PC-9 (cell line): ENCODE results near the gene ACTR5. TPM values are rescaled to one million over a fixed set of nuclear protein-coding genes. Genes with fewer than 3 reads are reported as not detected.

ENCODE experiments used
- BruUV-seq: library from RNA; stranded (reverse); fragments of 400-500 nt; replicated peaks from 2 replicates; lab custom pipeline; 2021; lab: Mats Ljungman, UMichigan
- CTCF ChIA-PET: fragments of 300-600 bp; sonication (Branson Sonifier 250); formaldehyde crosslinking; loops from one replicate; lab custom pipeline; 2022; ENCODE audit warnings: antibody characterized with exemption; lab: Charles Lee
- POLR2A ChIA-PET: fragments of 300-600 bp; sonication (Branson Sonifier 250); formaldehyde crosslinking; loops from one replicate; lab custom pipeline; 2022; ENCODE audit warnings: antibody characterized with exemption; ENCODE audit not compliant: unreplicated experiment; lab: Charles Lee
- DNase-seq, 2 experiments: peaks; one replicate each; pipeline versions ENCODE4 v3.0.0 to v3.0.0-alpha.2; 2015 to 2022; ENCODE audit warnings: mixed read lengths in 1 of 2
- H2AFZ ChIP-seq: fragments of 200-600 bp; sonication (generic); 2 replicates; pipeline ENCODE4 v1.8.1; 2017; ENCODE audit warnings: antibody characterized with exemption
- H3F3A ChIP-seq: fragments of 200-600 bp; sonication (generic); 2 replicates; pipeline ENCODE4 v1.8.1; 2017; ENCODE audit warnings: antibody characterized with exemption, mild to moderate bottlenecking, low read depth; ENCODE audit not compliant: insufficient read depth
- H3K27ac ChIP-seq: fragments of 200-600 bp; sonication (generic); 2 replicates; pipeline ENCODE4 v1.6.1; 2016; ENCODE audit warnings: mixed run types
- H3K27me3 ChIP-seq: fragments of 200-600 bp; sonication (generic); 2 replicates; pipeline ENCODE4 v1.6.1; 2016; ENCODE audit warnings: low read depth, mixed run types; ENCODE audit not compliant: insufficient read depth
- H3K36me3 ChIP-seq: fragments of 200-600 bp; sonication (generic); 2 replicates; pipeline ENCODE4 v1.6.1; 2016; ENCODE audit warnings: low read depth, mixed run types
- H3K4me1 ChIP-seq: fragments of 200-600 bp; sonication (generic); replicated peaks from 2 replicates; pipeline ENCODE4 v1.6.1; 2016; ENCODE audit warnings: mixed run types; ENCODE audit not compliant: insufficient read depth
- H3K4me2 ChIP-seq: fragments of 200-600 bp; sonication (generic); 2 replicates; pipeline ENCODE4 v1.6.1; 2017; ENCODE audit warnings: mixed run types
- H3K4me3 ChIP-seq: fragments of 200-600 bp; sonication (generic); 2 replicates; pipeline ENCODE4 v1.6.1; 2016; ENCODE audit warnings: mixed run types
- H3K79me2 ChIP-seq: fragments of 200-600 bp; sonication (generic); 2 replicates; pipeline ENCODE4 v1.6.1; 2017; ENCODE audit warnings: low read depth, mixed run types
- H3K9me2 ChIP-seq: fragments of 200-600 bp; sonication (generic); 2 replicates; pipeline ENCODE4 v1.8.1; 2017; ENCODE audit warnings: mild to moderate bottlenecking; ENCODE audit not compliant: insufficient read depth
- H3K9me3 ChIP-seq: fragments of 200-600 bp; sonication (generic); 2 replicates; pipeline ENCODE4 v1.8.1; 2016; ENCODE audit warnings: low read depth; ENCODE audit not compliant: insufficient read depth
- H4K20me1 ChIP-seq: fragments of 200-600 bp; sonication (generic); 2 replicates; pipeline ENCODE4 v1.8.1; 2017; ENCODE audit not compliant: insufficient read depth
- CTCF ChIP-seq: fragments of 200-600 bp; sonication (generic); conservative IDR thresholded peaks from 2 replicates; pipeline ENCODE4 v1.6.1; 2017; ENCODE audit warnings: mixed run types, antibody characterized with exemption, mild to moderate bottlenecking, moderate library complexity
- EZH2 ChIP-seq: fragments of 200-600 bp; sonication (generic); IDR thresholded peaks from 2 replicates; pipeline ENCODE4 v1.8.0; 2017; ENCODE audit warnings: antibody characterized with exemption, low read depth
- intact Hi-C: fragments of 100-400 bp; cut with micrococcal nuclease; formaldehyde crosslinking; loops from one replicate; pipeline ENCODE4 v1.10.0; 2022; ENCODE audit not compliant: unreplicated experiment
- total RNA-seq: library from RNA; stranded (reverse); gene quantifications from 2 replicates; pipeline ENCODE4 v1.2.3, GENCODE V29; 2021

The ACTR5 gene
- total RNA-seq, 1 experiment from 2014 or later: 7.8 TPM

- Histone ChIP-seq H3K27me3 (no peaks in the 10 kb centered on the region), H4K20me1 (no peaks in the 10 kb centered on the region), H3K4me2 (no peak overlapping the region), H3K9me2 (no peaks in the 10 kb centered on the region), H3K4me1 (peaks cover 17% of the 10 kb centered on the region), H3K4me3 (no peak overlapping the region), H3K36me3 (no peaks in the 10 kb centered on the region), H3K9me3 (no peaks in the 10 kb centered on the region), H3K79me2 (no peaks in the 10 kb centered on the region), H2AFZ (no peak overlapping the region), H3F3A (peaks cover 10% of the 10 kb centered on the region), H3K27ac (no peak overlapping the region)
- CTCF ChIA-PET: no interaction called here
- BruUV-seq: no TSS peak
- POLR2A ChIA-PET: interaction anchor here (0.7 kb wide), 1 partner anchor 436 kb away, joined by 4 read pairs; no protein-coding TSS in a partner anchor
- intact Hi-C loops: no loop called here
- no peak for DNase-seq
- TF ChIP-seq CTCF: no peak
- TF ChIP-seq EZH2: no peak
Measured at GRCh38 chr20:38787870-38788269, 39.6 kb downstream of the ACTR5 start.

DNA sequence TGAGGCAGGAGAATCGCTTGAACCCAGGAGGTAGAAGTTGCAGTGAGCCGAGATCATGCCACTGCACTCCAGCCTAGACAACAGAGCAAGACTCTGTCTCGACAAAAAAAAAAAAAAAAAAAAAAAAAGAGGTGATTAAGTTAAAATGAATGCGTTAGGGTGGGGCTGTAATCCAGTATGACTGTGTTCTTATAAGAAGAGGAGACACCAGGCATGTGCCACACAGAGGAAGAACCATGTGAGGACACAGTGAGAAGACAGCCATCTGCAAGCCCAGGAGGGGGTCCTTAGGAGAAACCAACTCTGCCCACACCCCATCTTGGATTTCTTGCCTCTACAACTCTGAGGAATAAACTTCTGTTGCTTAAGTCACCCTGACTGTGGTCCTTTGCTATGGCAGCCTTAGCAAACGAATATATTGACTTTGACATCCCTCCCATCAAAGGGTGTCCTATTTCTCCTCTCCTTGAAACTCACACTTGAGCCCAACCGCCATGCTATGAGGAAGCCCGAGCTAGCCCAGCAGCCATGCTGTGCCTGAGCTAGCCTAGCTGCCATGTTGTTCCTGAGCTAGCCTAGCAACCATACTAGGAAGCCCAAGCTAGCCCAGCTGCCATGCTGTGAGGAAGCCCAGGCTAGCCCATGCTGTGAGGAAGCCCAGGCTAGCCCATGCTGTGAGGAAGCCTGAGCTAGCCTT is 41.4 kb downstream of the ACTR5 start:
- TF ChIP-seq CTCF (no peak), EZH2 (no peak)
- Histone ChIP-seq H3K36me3 (no peaks in the 10 kb centered on the region), H2AFZ (no peak overlapping the region), H3K4me1 (peaks cover 17% of the 10 kb centered on the region), H3K9me3 (no peaks in the 10 kb centered on the region), H3F3A (peaks cover 10% of the 10 kb centered on the region), H3K4me3 (no peak overlapping the region), H3K27me3 (no peaks in the 10 kb centered on the region), H3K9me2 (no peaks in the 10 kb centered on the region), H3K79me2 (no peaks in the 10 kb centered on the region), H4K20me1 (no peaks in the 10 kb centered on the region), H3K4me2 (peak overlapping the region; percentile 65), H3K27ac (peak overlapping the region; percentile 67)
- BruUV-seq: TSS peak; percentile 98
- DNase-seq: peak; percentile 56 to 84
- ChIA-PET CTCF (interaction anchor here (0.7 to 0.9 kb wide), 3 partner anchors 11 to 527 kb away, joined by 3 read pairs; no protein-coding TSS in a partner anchor), POLR2A (interaction anchor here (0.6 to 0.9 kb wide), 2 partner anchors 149 to 190 kb away, joined by 3 to 7 read pairs; no protein-coding TSS in a partner anchor)
- intact Hi-C loops: loop anchor here (1.0 to 5.0 kb wide), 3 partner anchors 38 to 143 kb away; partner anchors contain the start of gene ACTR5

DNA sequence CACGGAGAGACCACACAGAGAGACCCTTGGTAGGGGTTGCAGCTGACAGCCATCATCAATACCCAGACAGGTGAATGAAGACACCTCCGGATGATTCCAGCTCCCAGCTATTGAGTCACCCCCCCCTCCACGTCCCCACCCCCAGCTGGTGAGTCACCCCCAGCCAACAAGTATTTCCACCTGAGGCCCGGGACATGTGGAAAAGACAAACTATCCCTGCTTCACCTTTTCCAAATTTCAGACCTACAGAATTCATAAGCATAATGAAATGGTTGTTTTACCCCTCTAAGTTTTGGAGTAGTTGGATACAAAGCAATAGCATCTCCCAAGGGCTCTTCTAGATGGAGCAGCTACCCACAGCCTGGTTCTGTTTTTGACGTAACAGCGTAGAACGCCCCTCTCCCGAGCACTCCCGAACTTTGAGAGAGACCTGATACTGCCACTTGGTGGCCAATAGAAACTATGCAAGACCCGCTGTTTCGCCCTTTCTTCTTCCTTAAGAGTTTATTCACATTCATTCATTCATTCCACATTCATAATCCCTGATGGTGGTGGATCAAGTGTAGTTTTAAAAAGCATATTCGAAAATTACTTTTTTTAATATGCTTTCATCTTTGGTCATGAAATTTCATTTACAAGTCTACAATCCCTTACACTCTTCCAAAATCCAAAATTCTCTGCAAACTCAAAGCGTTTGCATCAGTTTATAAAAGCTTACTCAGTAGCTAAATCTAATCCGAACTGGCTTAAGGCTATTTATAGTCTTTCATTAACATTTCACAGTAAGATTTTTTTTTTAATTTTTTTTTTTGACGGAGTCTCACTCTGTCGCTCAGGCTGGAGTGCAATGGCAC is 42.2 kb downstream of the ACTR5 start:
- H3K4me3 ChIP-seq: peak overlapping the region; percentile 24; the same call in 1 of the 2 replicates
- CTCF ChIA-PET: interaction anchor here (0.7 to 0.9 kb wide), 4 partner anchors 12 to 528 kb away, joined by 3 to 4 read pairs (median 3); no protein-coding TSS in a partner anchor
- peak; percentile 42 to 61 for DNase-seq
- BruUV-seq: no TSS peak
- no peaks in the 10 kb centered on the region for H3K9me2 ChIP-seq
- H3K27me3 ChIP-seq: no peaks in the 10 kb centered on the region
- H3K4me1 ChIP-seq: peaks cover 17% of the 10 kb centered on the region
- H3K36me3 ChIP-seq: no peaks in the 10 kb centered on the region
- intact Hi-C loops: loop anchor here (1.0 to 5.0 kb wide), 3 partner anchors 37 to 144 kb away; partner anchors contain the start of gene ACTR5
- TF ChIP-seq CTCF (peak; percentile 85), EZH2 (no peak)
- no peaks in the 10 kb centered on the region for H3K79me2 ChIP-seq
- H3K4me2 ChIP-seq: peak overlapping the region; percentile 65
- H4K20me1 ChIP-seq: no peaks in the 10 kb centered on the region
- peaks cover 10% of the 10 kb centered on the region for H3F3A ChIP-seq
- H3K27ac ChIP-seq: peak overlapping the region; percentile 67
- no peak overlapping the region for H2AFZ ChIP-seq
- no peaks in the 10 kb centered on the region for H3K9me3 ChIP-seq
- POLR2A ChIA-PET: interaction anchor here (0.6 to 0.9 kb wide), 2 partner anchors 149 to 191 kb away, joined by 3 to 7 read pairs; no protein-coding TSS in a partner anchor
